Right ventricle myocardium inferior (tissue), 1 donor: ENCODE data around the gene PTGFR. TPM values are rescaled to one million over a fixed set of nuclear protein-coding genes. Genes with fewer than 3 reads are reported as not detected.

Source experiments
- ATAC-seq: fragments of 200-7000 bp; cut with Tn5 transposase; one replicate; pipeline ENCODE4 v1.9.1; 2020; ENCODE audit warnings: mild to moderate bottlenecking, moderate library complexity
- DNase-seq: peaks from one replicate; pipeline ENCODE4 v3.0.0; 2021; ENCODE audit errors: missing footprints
- intact Hi-C: fragments of 100-400 bp; cut with DNase I; formaldehyde crosslinking; loops from one replicate; pipeline ENCODE4 v1.11.0; 2022
- long read RNA-seq: library from polyadenylated mRNA; unstranded; transcript quantifications from one replicate; pipeline ENCODE4 v2.0.0, GENCODE V29; 2021
- total RNA-seq: library from RNA; stranded (reverse); fragmentation: NEBNext Ultra II Directional; extraction: Animal tissue kit (Norgen Biotek cat#: 25700); gene quantifications from one replicate; pipeline ENCODE4 v1.2.1, GENCODE V29; 2021
- donor health status: DM: no; HTN: yes; CAD: no; lungs with severe emphysema.

Gene PTGFR, protein sequence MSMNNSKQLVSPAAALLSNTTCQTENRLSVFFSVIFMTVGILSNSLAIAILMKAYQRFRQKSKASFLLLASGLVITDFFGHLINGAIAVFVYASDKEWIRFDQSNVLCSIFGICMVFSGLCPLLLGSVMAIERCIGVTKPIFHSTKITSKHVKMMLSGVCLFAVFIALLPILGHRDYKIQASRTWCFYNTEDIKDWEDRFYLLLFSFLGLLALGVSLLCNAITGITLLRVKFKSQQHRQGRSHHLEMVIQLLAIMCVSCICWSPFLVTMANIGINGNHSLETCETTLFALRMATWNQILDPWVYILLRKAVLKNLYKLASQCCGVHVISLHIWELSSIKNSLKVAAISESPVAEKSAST
- 1.3 TPM for total RNA-seq
- long read RNA-seq, full-length matches to known transcripts = 1 of 2 reads
- long read RNA-seq, partial matches to known transcripts = 0 of 2 reads
- long read RNA-seq, other reads (novel, unspliced or antisense) = 1 of 2 reads

DNA sequence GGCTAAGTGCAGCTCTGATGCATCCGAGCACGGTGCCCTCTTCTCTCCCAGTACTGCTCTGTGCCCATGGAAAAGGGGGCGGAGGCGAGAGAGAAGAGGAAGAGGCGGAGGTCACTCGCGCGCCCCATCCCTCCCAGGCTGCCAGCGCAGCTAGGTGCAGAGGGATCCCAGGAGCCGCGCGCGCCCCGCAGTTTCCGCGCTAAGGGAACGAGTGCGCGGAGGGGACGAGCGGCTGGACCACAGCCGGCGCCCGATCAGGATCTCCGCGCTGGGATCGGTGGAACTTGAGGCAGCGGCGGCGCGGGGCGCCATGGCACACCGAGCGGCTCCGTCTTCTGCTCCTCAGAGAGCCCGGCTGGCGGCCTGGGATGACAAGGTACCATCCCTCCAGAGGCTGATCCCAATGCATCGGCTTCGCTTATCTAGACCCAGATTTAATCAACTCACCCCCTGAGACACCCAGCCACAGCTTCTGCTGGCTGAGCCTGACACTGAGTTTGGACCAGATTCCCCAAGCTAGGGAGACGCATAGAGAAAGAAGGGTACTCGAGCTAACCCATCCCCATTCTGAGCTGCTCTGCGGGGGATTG lies at the start of gene PTGFR:
TSS of gene PTGFR (plus strand) at position 114 of the 590 bp plus-strand sequence. CDS start 1,770 bp downstream, outside the sequence.
- ATAC-seq = peak; percentile 72
- intact Hi-C loops = no loop called here
- DNase-seq = no peak

DNA sequence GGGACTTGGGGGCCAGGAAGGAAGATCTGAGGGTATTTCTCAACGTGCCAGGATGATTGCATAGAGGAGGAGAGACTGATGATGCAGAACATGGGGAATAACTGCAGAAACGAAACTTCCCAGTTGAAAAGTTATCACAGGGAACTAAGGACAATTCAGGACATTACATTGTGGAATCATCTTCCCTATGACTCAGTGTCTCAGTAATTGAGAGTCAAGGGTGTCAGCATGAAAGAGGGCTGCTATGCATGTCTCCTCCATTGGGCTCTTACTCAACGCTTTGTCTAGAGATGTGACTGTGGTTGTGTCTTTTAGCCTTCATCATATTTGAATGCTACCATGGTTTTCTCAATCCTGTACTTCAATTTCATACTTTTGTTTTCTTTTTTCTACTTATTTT lies 48.9 kb upstream of the PTGFR start:
- ATAC-seq (no peak), DNase-seq (no peak)
- intact Hi-C loops = no loop called here

DNA sequence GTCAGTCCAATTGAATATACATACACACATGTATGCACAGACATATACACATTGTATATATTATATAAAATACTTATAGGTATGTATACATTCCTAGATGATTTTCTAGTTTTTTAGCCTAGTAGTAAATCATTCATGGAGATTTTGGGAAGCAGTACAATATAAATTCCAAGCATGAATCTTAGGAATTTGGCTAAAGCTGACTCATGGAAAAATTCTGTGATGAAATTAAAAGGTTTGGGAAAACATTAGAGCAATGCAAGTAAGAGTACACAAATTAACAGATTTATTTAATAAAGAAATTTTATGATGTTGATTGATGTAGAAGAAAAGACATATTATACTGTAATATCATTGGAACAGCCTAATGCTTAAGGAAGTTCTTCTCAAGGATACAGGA lies 43.7 kb upstream of the PTGFR start:
- intact Hi-C loops = no loop called here
- DNase-seq (no peak), ATAC-seq (no peak)

DNA sequence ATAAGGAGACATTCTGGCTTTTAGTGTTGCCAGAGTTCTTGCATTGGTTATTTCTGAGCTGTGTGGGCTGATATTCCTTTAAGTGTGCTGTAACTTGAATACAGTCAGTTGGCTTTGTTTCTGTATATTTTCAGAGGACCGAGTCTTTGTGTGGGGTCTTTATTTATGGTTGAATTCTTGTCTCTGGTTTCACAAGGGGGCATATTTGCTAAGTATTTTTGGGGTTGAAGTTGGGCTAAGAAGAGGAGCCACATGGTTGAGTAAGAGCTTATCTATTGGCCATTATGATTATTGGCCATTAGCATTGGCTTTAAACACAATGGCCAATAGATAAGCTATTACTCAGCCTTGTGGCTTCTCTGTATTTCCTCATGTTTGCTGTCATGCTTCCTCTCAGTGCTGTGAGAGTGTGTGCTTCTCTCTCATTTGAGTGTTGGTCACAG lies 26.3 kb upstream of the PTGFR start:
- DNase-seq = no peak
- intact Hi-C loops = no loop called here
- peak; percentile 42 for ATAC-seq

DNA sequence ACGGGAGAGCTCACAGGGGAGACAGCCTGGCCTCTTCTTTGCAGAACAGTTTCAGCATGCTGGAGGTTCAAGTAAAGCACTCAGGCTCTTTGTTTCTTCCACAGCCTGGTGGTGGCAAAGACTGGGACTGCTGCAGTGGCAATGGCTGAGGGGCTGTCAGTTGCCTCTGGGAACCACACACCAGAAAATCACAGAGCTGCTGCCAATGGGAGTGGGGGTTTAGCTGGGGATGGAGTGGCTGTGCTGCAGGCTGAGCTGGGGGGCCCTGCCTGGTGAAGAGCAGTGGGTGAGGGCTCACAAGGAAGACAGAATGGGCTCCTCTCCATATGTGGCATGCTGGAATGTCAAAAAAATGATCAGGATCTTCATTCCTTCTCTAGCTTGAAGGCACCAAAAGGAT lies 25.6 kb upstream of the PTGFR start:
- intact Hi-C loops = no loop called here

DNA sequence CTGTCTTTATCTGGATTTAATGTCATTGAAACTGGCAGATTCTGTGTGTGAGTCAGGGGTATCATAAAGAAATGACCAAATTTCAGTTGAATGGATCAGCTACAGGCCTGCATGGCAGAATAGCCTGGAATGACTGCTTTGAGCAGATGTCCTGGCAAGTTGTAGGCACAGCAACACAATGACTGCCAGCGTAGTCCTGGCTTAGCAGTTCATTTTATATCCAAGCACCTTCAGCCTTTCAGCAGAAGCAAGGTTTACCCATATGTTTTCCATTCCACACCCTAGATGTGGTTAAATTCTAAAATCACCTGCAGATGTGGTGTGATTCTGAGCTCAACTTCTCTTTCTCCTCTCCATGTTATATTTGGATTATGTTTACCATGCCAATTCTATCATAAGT lies 22.3 kb upstream of the PTGFR start:
- intact Hi-C loops = no loop called here
- DNase-seq = no peak
- no peak for ATAC-seq

More for the DNA sequence above, 25.6 kb upstream of the PTGFR start:
- DNase-seq (no peak), ATAC-seq (no peak)

DNA sequence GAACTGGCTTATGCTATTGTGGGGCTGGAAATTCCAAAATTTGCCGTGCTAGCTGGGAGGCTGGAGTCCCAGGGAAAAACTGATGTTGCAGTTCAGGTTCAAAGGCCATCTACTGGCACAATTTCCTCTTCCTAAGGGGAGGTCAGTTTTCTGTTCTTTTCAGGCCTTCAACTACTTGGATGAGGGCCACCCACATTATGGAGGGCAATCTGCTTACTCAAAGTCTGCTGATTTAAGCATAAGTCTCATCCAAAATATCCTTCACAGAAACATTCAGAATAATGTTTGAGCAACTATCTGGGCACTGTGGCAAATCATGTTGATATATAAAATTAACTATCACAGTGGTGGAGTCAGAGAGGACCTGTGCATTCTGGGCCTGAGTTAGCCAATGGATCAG lies 21.2 kb upstream of the PTGFR start:
- DNase-seq (no peak), ATAC-seq (no peak)
- intact Hi-C loops = no loop called here

DNA sequence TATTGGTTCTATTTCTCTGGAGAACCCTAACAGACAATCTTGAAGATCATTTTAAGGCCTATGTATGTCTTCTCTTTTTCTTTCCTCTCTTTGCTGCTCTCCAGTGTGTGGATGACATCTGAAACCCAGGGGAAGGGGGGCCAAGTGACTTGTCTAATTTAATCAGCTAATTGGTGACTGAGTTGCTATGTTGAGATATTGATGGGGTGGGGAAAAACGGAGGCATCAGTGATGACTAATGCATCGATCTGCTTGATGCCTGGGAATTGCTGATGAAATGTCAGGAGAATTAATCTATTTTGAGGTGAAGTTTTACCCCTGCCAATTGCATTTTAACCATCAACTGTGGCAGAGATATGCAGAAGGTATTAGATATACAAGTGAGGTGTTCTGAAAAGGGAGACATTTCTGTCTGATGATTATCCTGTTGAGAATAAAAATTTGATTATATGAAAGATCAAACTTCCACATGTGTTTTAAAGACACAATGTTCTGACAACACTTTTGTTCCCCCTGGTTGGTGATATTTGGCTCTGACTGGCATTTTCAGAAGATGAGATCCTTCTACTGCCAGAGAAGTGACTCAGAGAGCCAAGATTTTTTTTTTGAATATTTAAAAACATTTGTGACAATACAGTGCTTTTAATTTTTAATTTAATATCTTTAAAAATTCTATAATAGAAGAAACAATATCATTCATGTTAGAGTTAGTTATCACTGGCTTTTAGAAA lies 18.7 kb upstream of the PTGFR start:
- intact Hi-C loops = no loop called here
- DNase-seq (no peak), ATAC-seq (no peak)

DNA sequence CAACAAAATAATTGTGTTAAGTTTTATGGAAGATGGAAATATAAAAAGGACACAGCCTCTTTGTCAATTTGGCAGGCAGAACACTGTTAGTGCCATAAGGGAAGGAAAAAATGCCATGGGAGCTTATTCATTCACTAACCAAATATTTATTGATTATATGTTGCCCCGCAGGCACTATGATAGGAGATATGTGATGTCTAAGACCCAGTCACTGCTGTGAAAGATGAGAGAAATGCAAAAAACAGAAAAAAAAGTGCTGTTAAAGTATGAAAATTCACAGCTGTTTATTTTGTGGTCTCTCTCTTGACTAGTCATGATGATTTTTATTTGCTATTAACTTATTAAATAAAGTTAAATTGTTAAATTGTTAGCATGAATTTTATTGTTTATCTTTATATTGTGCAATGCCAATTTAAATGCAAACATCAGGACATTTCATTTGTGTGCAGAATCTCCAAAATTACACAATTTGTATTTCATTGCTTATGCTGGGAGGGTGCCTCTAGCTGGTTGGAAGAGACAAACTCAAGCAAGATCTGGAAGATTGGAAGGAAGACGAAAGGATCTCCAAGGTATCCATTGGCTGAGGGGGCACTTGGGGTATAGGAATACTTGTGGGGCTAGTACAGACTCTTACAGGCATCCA lies 17.8 kb upstream of the PTGFR start:
- ATAC-seq = no peak
- no peak for DNase-seq
- intact Hi-C loops = no loop called here

DNA sequence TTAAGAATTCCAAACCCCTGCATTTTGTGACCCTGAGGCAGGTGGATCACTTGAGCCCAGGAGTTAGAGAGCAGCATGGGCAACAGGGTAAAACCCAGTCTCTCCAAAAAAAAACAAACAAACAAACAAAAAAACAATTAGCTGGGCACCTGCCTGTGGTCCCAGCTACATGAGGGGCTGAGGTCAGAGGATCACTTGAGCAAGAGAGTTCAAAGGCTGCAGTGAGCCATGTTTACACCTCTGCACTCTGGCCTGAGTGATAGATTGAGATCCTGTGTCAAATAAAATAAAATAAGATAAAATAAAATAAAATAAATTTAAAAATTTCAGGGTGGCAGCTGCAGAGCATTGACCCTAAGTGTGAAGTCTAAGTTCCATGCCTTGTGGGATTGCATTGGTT lies 16.7 kb upstream of the PTGFR start:
- intact Hi-C loops = no loop called here
- no peak for ATAC-seq

DNA sequence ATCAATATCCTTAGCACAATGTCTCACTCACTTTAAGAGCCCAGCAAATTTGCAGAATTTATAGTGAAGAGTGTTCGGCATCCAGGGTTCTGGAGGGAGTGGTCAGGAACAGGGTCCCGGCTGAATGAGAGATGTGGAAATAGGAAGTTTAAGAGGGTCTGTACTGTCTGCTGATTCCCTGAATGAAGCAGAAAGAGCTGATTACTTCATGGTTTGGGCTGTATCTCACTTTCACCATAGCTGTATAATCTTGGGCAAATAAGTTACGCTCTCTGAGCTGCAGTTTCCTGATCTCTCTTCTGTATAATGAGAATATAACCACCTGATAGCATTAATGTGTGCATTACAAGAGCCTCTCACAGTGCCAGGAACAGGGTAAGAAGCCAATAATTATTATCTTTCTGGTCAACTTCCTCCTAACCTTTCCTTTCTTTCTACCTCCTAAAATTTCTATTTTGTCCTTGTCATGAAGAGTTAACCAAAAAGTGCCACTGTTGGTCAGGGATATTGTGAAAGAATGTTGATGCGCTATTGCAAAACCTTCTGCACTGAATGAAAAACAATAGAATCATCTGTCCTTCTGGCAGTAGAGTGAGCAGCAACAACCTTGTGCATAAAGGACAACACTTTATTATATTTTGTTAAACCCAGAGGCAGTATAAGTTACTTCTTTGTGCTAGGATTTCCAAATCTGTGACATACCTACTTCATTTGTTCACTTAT lies 14.7 kb upstream of the PTGFR start:
- ATAC-seq = no peak
- intact Hi-C loops = no loop called here

More for the DNA sequence above, 16.7 kb upstream of the PTGFR start:
- DNase-seq = no peak

DNA sequence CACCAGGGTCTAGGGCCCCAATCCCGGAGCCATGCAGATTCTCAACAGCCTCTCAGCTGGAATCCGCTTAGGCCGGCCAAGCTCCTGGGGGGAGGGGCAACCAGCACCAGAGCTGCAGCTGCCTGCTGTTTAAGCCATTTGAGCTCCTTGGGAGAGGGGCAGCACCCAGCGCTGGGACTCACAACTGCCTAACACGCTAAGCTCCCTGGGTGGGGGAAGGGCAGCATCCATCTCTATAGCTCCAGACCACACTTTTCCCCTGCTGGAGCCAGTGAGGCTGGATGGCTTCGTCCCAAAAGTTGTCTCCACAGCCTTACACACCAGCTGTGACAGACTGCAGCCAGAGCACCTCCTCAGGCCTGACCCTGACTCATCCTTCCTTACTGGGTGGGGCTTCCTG lies 6.9 kb upstream of the PTGFR start:
- intact Hi-C loops = no loop called here
- no peak for ATAC-seq
- no peak for DNase-seq

More for the DNA sequence above, 14.7 kb upstream of the PTGFR start:
- DNase-seq = no peak

DNA sequence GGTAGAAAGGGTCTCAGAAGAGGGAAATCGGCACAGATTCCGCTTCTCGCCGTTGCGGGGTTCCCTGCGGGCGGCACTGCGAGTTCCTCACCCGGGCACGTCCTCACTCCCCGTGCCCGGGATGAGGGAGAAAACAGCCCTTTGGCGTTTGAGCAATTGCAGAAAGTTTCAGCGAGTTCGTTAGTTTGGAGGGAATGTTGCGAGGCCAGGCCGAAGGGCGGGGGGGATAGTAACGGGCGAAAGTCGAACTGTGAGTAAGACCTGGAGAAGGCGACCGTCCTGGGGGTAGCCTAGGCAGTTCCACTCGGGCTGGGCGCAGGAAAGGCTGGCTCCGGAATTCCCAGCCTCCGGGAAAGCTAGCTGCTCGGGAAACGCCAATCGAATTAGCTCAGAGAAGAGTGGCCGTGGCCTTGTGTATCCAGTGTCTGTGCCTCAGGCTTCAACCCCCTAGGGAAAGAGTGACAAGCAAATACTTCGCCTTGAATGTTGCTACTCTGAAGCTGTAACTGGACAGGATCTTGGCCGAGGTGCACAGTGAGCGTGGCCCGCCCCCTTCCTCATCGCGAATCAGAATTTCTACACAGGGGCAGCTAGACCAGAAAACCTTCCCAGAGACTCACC lies 787 bp downstream of the PTGFR start:
- DNase-seq = no peak
- intact Hi-C loops = no loop called here
- peak; percentile 62 for ATAC-seq

DNA sequence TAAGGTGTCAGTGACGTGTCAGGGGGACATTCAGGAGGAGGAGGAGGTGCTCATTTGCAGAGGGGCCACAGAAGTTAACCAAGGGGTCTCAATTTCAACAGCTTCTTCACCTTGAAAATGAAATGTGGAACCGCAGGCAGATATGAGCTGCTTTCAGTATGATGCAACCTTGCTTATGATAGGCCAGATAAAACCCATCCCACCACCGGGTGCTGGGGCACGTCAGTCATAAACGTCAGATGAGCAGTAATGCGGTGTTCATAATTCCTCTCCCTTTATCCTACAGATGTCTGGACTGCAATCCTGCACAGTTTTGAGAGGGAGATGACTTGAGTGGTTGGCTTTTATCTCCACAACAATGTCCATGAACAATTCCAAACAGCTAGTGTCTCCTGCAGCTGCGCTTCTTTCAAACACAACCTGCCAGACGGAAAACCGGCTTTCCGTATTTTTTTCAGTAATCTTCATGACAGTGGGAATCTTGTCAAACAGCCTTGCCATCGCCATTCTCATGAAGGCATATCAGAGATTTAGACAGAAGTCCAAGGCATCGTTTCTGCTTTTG lies 1.7 kb downstream of the PTGFR start:
- intact Hi-C loops = no loop called here
- ATAC-seq (no peak), DNase-seq (no peak)

DNA sequence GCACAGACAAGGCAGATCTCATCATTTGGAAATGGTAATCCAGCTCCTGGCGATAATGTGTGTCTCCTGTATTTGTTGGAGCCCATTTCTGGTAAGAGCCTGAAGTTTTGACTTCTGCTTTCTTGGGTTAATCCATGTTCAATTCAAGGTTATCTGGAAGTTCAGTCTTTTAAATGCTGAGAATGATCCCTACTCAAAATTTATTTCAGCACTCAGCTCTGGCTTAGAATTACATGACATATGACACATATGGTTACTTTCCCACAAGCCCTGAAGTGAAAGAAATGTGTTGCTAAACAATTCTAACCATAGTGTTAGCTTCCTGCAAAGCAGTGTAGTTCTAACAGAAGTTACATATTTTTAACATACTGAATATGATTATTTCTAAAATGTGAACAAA lies 2.7 kb downstream of the PTGFR start:
- intact Hi-C loops = no loop called here
- DNase-seq (no peak), ATAC-seq (no peak)

DNA sequence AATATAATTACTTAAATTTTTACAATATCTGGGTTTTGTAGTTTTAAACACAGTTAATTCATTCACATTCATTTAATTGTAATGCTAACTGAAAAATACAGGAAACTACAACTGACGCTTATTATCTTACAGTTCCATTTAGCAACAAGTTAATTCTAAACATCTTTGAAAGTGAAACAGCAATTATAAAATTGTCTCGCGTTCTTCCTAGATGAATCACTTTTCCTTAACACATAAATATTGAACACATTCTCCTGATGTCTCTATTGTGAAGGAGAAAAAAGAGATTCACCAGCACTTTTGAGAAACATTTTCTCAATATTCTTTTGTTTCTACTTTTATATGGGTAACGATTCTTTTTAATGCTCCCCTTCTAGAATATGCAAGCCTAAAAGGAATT lies 6.4 kb downstream of the PTGFR start:
- no peak for DNase-seq
- ATAC-seq = no peak
- intact Hi-C loops = no loop called here

DNA sequence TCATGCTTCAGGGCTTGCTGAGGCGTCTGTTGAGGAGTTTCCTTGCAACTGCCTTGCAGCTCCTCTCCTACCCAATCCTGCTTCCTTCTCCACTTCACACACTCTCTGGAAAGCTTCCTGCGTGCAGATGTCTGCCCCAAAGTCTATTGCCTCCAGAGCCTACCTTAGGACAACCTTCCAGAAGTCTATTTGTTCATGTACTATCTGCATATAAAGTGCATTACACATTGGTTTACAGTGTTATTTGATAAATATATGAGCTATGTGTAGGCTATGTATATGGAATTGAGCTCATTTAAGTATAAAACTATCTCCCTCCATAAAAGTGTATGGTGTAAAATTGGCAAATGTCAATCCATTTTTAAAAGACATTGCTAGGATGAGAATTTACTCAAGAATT lies 9.8 kb downstream of the PTGFR start:
- no peak for DNase-seq
- no peak for ATAC-seq
- intact Hi-C loops = no loop called here

DNA sequence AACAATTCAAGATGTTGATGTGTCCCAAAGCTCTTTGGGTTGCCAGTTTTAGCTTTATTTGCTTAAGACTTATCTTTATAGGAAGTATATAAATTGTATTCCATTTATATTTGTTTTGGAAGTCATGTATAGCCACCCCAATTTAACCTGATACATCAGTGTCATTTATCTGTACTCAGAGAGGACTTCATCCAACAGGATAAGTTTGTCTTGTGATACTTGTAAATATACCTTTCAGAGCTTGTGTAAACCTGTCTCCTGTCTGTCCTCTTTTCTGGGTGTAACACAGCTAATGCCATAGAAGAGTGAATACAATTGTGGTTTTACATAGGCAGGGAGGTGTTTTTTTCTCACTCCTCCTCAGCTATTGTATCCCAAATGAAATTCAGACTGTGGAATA lies 10.4 kb downstream of the PTGFR start:
- DNase-seq = no peak
- ATAC-seq = no peak
- intact Hi-C loops = no loop called here
